ENCODE data around the gene ENPP5.

- TF ChIP-seq CTCF (IDR thresholded peaks at IDR 0.05; ENCODE audit: low read depth, low read length) (no peak), MYC (IDR thresholded peaks at IDR 0.05; ENCODE audit: low read depth, low read length) (no peak)
These were observed 32.8 kb upstream of the ENPP5 start for GRCh38 chr6:46203391-46204177.
